T47D (cell line): Measurements from ENCODE around the gene MAP3K20.

Source experiments
- DNase-seq, 2 experiments: peaks; one replicate each; pipeline versions ENCODE4 v3.0.0 to v3.0.0-alpha.2; 2011 to 2012; ENCODE audit warnings: low read depth in 1 of 2, low spot score in 1 of 2
- JUND ChIP-seq: IDR thresholded peaks from 2 replicates; pipeline ENCODE4 v1.6.1; 2012; ENCODE audit warnings: low read depth
- in situ Hi-C: cut with HindIII; loops from 2 replicates; pipeline ENCODE4 v1.10.0; 2016; ENCODE audit warnings: low sequenced_read_pairs, low pct_unique_long_range_greater_than_20kb

Gene MAP3K20

GRCh38 chr2:173054466-173054865 is 21.2 kb upstream of the MAP3K20 start:
- in situ Hi-C loops: no loop called here
- peak in 1 of 2 experiments; percentile 39 for DNase-seq
- TF ChIP-seq JUND: no peak

GRCh38 chr2:173056705-173057364 is 18.8 kb upstream of the MAP3K20 start:
- in situ Hi-C loops: no loop called here
- no peak for DNase-seq
- TF ChIP-seq JUND: no peak

GRCh38 chr2:173058097-173058496 is 17.5 kb upstream of the MAP3K20 start:
- in situ Hi-C loops: no loop called here
- TF ChIP-seq JUND: no peak
- DNase-seq: no peak

GRCh38 chr2:173058673-173059072 is 17.0 kb upstream of the MAP3K20 start:
- in situ Hi-C loops: no loop called here
- DNase-seq: no peak
- TF ChIP-seq JUND: no peak

GRCh38 chr2:173059292-173059691 is 16.4 kb upstream of the MAP3K20 start:
- in situ Hi-C loops: no loop called here
- TF ChIP-seq JUND: no peak
- DNase-seq: no peak

- in situ Hi-C loops: no loop called here
- TF ChIP-seq JUND: no peak
- DNase-seq: no peak
These were observed 15.6 kb upstream of the MAP3K20 start for GRCh38 chr2:173059971-173060461.

- in situ Hi-C loops: no loop called here
- TF ChIP-seq JUND: no peak
- DNase-seq: no peak
These were observed 12.8 kb upstream of the MAP3K20 start for GRCh38 chr2:173062801-173063200.

GRCh38 chr2:173064151-173064805 is 11.4 kb upstream of the MAP3K20 start:
- no peak for DNase-seq
- TF ChIP-seq JUND: no peak
- in situ Hi-C loops: no loop called here

- TF ChIP-seq JUND: no peak
- no peak for DNase-seq
- in situ Hi-C loops: no loop called here
These were observed 8.6 kb upstream of the MAP3K20 start for GRCh38 chr2:173066887-173067676.

GRCh38 chr2:173075056-173075780 is 428 bp upstream of the MAP3K20 start:
- no peak for DNase-seq
- TF ChIP-seq JUND: no peak
- in situ Hi-C loops: no loop called here

- peak in 1 of 2 experiments; percentile 10 for DNase-seq
- in situ Hi-C loops: no loop called here
- no peak for TF ChIP-seq JUND
These were observed 1.1 kb downstream of the MAP3K20 start for GRCh38 chr2:173076581-173077345.
